HFF-Myc (cell line): ENCODE results near the gene WDR11.

Experiments
- DNase-seq: peaks from one replicate; pipeline ENCODE4 v3.0.0-alpha.2; 2011; ENCODE audit warnings: low read depth; ENCODE audit errors: extremely low read depth
- H3K4me3 ChIP-seq: replicated peaks from 2 replicates; pipeline ENCODE4 v1.5.1; 2011; ENCODE audit warnings: low read depth, mild to moderate bottlenecking, control low read depth, low read length
- CTCF ChIP-seq: IDR thresholded peaks from 2 replicates; pipeline ENCODE4 v1.5.1; 2012; ENCODE audit warnings: mild to moderate bottlenecking, low read depth, low read length, control low read depth; ENCODE audit errors: missing control alignments

Gene WDR11

GRCh38 chr10:120827251-120827875 is 23.8 kb upstream of the WDR11 start:
- DNase-seq = no peak
- H3K4me3 ChIP-seq = no peak overlapping the region
- TF ChIP-seq CTCF = no peak

- DNase-seq = no peak
- no peak overlapping the region for H3K4me3 ChIP-seq
- TF ChIP-seq CTCF = no peak
These were observed 22.3 kb upstream of the WDR11 start for GRCh38 chr10:120828763-120829319.

- DNase-seq = no peak
- H3K4me3 ChIP-seq = no peak overlapping the region
- TF ChIP-seq CTCF = no peak
These were observed 19.1 kb upstream of the WDR11 start for GRCh38 chr10:120832106-120832505.

GRCh38 chr10:120833222-120833928 is 17.8 kb upstream of the WDR11 start:
- H3K4me3 ChIP-seq = no peak overlapping the region
- DNase-seq = no peak
- no peak for TF ChIP-seq CTCF

- no peak for DNase-seq
- no peak overlapping the region for H3K4me3 ChIP-seq
- TF ChIP-seq CTCF = no peak
These were observed 15.6 kb upstream of the WDR11 start for GRCh38 chr10:120835603-120836002.

- DNase-seq = no peak
- TF ChIP-seq CTCF = no peak
- no peak overlapping the region for H3K4me3 ChIP-seq
These were observed 12.2 kb upstream of the WDR11 start for GRCh38 chr10:120838941-120839340.
